Measurements from ENCODE around the gene RYR2. TPM values are rescaled to one million over a fixed set of nuclear protein-coding genes. Genes with fewer than 3 reads are reported as not detected.

The RYR2 gene
- total and polyA plus RNA-seq, 2 of the 8 experiments (the other 6 are each of a cell fraction or from before 2014, with no cell fraction given), result 1.3 to 4.4 TPM

GRCh38 chr1:237580726-237581125 lies 538.7 kb downstream of the RYR2 start:
- H3K14ac ChIP-seq (ENCODE audit: insufficient read length), result no peak overlapping the region
- no peak overlapping the region for H2AK5ac ChIP-seq (ENCODE audit: low read depth, low read length)
- no peaks in the 10 kb centered on the region for H3K23me2 ChIP-seq (ENCODE audit: low read depth, low read length)
- no peak overlapping the region for H3K4me2 ChIP-seq (ENCODE audit: insufficient read depth in 1 of 2, low read depth in 2 of 2, low read length in 2 of 2)
- H3K9me3 ChIP-seq (ENCODE audit: insufficient read depth in 2 of 2, low read depth in 1 of 2, low read length in 1 of 2), result no peaks in the 10 kb centered on the region
- no peak overlapping the region for H4K8ac ChIP-seq (ENCODE audit: extremely low read depth, insufficient read depth, low read length)
- H3K23ac ChIP-seq (ENCODE audit: insufficient read length), result no peak overlapping the region
- H3K56ac ChIP-seq (replicated peaks; ENCODE audit: insufficient read length, low read depth, low read length), result no peak overlapping the region
- no peaks in the 10 kb centered on the region for H4K20me1 ChIP-seq (replicated peaks in 1 of 2; ENCODE audit: control insufficient read depth in 1 of 2, insufficient read depth in 2 of 2, low read length in 2 of 2)
- H2AFZ ChIP-seq (ENCODE audit: low read length), result no peak overlapping the region
- CTCF ChIA-PET (ENCODE audit: partially characterized antibody), result interaction anchor here (0.6 to 2.1 kb wide), 2 partner anchors 10 to 1307 kb away, joined by 5 to 8 read pairs; no protein-coding TSS in a partner anchor
- H3K79me2 ChIP-seq (ENCODE audit: control insufficient read depth in 1 of 2, insufficient read depth in 2 of 2, low read length in 2 of 2), result no peaks in the 10 kb centered on the region
- POLR2A ChIA-PET (ENCODE audit: partially characterized antibody), result no interaction called here
- no peaks in the 10 kb centered on the region for H3K27me3 ChIP-seq (replicated peaks in 1 of 4; ENCODE audit: control insufficient read depth in 3 of 4, extremely low read depth in 1 of 4, insufficient read depth in 3 of 4, low read length in 3 of 4)
- H2BK12ac ChIP-seq (ENCODE audit: low read depth, low read length), result no peak overlapping the region
- H2BK5ac ChIP-seq (ENCODE audit: low read depth, low read length), result no peak overlapping the region
- 85% methylated on average over 2 of the region's 2 CpGs; no CpG with 5 or more reads in 1 of the 2 experiments for WGBS, 2 experiments (ENCODE audit: extremely low coverage in 1 of 2, insufficient coverage in 1 of 2, insufficient read length in 1 of 2, insufficient replicate concordance in 2 of 2, low coverage in 1 of 2, low lambda C conversion rate in 2 of 2, missing lambda C conversion rate in 1 of 2)
- H3K9ac ChIP-seq (replicated peaks in 1 of 4; ENCODE audit: extremely low read depth in 1 of 4, low read depth in 3 of 4, low read length in 3 of 4), result no peak overlapping the region
- H3K36me3 ChIP-seq (ENCODE audit: control insufficient read depth in 2 of 4, insufficient read depth in 4 of 4, low read length in 3 of 4), result no peaks in the 10 kb centered on the region
- H2BK120ac ChIP-seq (replicated peaks; ENCODE audit: low read depth, low read length), result no peak overlapping the region
- H4K91ac ChIP-seq (replicated peaks; ENCODE audit: insufficient read length, low read length), result no peak overlapping the region
- no peaks in the 10 kb centered on the region for H3K79me1 ChIP-seq (ENCODE audit: low read depth, low read length)
- H2BK15ac ChIP-seq (ENCODE audit: low read length), result no peak overlapping the region
- no peak overlapping the region for H3K4me3 ChIP-seq (ENCODE audit: extremely low read depth in 1 of 4, insufficient read depth in 2 of 4, low read depth in 3 of 4, low read length in 4 of 4)
- H2BK20ac ChIP-seq (ENCODE audit: low read length), result no peak overlapping the region
- H3K4ac ChIP-seq (replicated peaks; ENCODE audit: insufficient read length, low read depth, low read length), result no peak overlapping the region
- H3K18ac ChIP-seq (ENCODE audit: extremely low read depth, low read length), result no peak overlapping the region
- no peak overlapping the region for H4K5ac ChIP-seq (ENCODE audit: insufficient read length, low read depth, low read length)
- DNase-seq (ENCODE audit: low read depth in 1 of 2, low spot score in 2 of 2) (no peak), FAIRE-seq (no peak)
- H3K4me1 ChIP-seq (replicated peaks in 1 of 4; ENCODE audit: control insufficient read depth in 3 of 4, insufficient read depth in 4 of 4, low read length in 3 of 4), result no peaks in the 10 kb centered on the region
- no peak overlapping the region for H3K27ac ChIP-seq (ENCODE audit: low read depth, low read length)
- no peak for TF ChIP-seq TEAD4 (IDR thresholded peaks at IDR 0.05; ENCODE audit: low read depth, low read length)
- no peak for TF ChIP-seq SUZ12 (IDR thresholded peaks at IDR 0.05; ENCODE audit: low read length)
- TF ChIP-seq CEBPB (IDR thresholded peaks at IDR 0.05; ENCODE audit: low read depth, low read length), result no peak
- no peak for TF ChIP-seq POLR2A (IDR thresholded peaks at IDR 0.05; ENCODE audit: control extremely low read depth in 1 of 2, low read depth in 2 of 2, low read length in 2 of 2)
- no peak for TF ChIP-seq BRCA1 (IDR thresholded peaks at IDR 0.05; ENCODE audit: low read depth, low read length)
- TF ChIP-seq SIN3A (conservative IDR thresholded peaks at IDR 0.05 in 1 of 2, IDR thresholded peaks at IDR 0.05 in 1 of 2; ENCODE audit: low read depth in 1 of 2, low read length in 2 of 2), result no peak
- TF ChIP-seq TAF1 (IDR thresholded peaks at IDR 0.05; ENCODE audit: low read depth, low read length), result no peak
- no peak for TF ChIP-seq POLR2AphosphoS5 (IDR thresholded peaks at IDR 0.05; ENCODE audit: low read depth, low read length)
- no peak for TF ChIP-seq CTBP2 (IDR thresholded peaks at IDR 0.05; ENCODE audit: borderline replicate concordance, insufficient read depth, insufficient read length, low read length)
- no peak for TF ChIP-seq EP300 (IDR thresholded peaks at IDR 0.05; ENCODE audit: borderline replicate concordance in 1 of 2, low read depth in 2 of 2, low read length in 2 of 2)
- no peak for TF ChIP-seq TAF7 (optimal IDR thresholded peaks at IDR 0.05; ENCODE audit: borderline replicate concordance, low read depth, low read length)
- TF ChIP-seq RAD21 (IDR thresholded peaks at IDR 0.05 in 1 of 2, conservative IDR thresholded peaks at IDR 0.05 in 1 of 2; ENCODE audit: low read depth in 2 of 2, low read length in 2 of 2), result no peak
- TF ChIP-seq MAX (IDR thresholded peaks at IDR 0.05), result no peak
- TF ChIP-seq ZNF274 (IDR thresholded peaks at IDR 0.05; ENCODE audit: borderline replicate concordance, extremely low read depth, low read length), result no peak
- no peak for TF ChIP-seq CHD1 (IDR thresholded peaks at IDR 0.05; ENCODE audit: low read depth, low read length)
